Spleen (tissue), 11 donors: ENCODE measurements around the gene PRPSAP1. TPM values are rescaled to one million over a fixed set of nuclear protein-coding genes. Genes with fewer than 3 reads are reported as not detected.

Experiments
- DNase-seq: peaks from one replicate; pipeline ENCODE4 v3.0.0-alpha.2; 2020
- H3K27ac ChIP-seq, 8 donors: fragments of 200-600 bp; sonication (generic) in 7 of 8; 1 replicate in 4 of 8; 2 replicates in 4 of 8; pipeline versions ENCODE4 v1.5.0 to v1.8.0; 2016 to 2021; ENCODE audit warnings: inconsistent platforms in 4 of 8, mild to moderate bottlenecking in 4 of 8, moderate library complexity in 1 of 8
- H3K27me3 ChIP-seq, 7 donors: fragments of 200-600 bp; sonication (generic) in 6 of 7; replicated peaks in 1 of 7; 1 replicate in 4 of 7; 2 replicates in 3 of 7; pipeline versions ENCODE4 v1.5.0 to v1.8.0; 2016 to 2021; ENCODE audit warnings: inconsistent platforms in 3 of 7, mild to moderate bottlenecking in 1 of 7
- H3K36me3 ChIP-seq, 6 donors: fragments of 200-600 bp; sonication (generic) in 5 of 6; 1 replicate in 4 of 6; 2 replicates in 2 of 6; pipeline versions ENCODE4 v1.5.0 to v1.8.0; 2016 to 2021; ENCODE audit warnings: inconsistent platforms in 2 of 6
- H3K4me1 ChIP-seq, 6 donors: fragments of 200-600 bp; sonication (generic) in 5 of 6; 1 replicate in 3 of 6; 2 replicates in 3 of 6; pipeline versions ENCODE4 v1.5.0 to v1.8.0; 2016 to 2021; ENCODE audit warnings: inconsistent platforms in 3 of 6
- H3K4me3 ChIP-seq, 8 donors: fragments of 200-600 bp; sonication (generic) in 7 of 8; 1 replicate in 4 of 8; 2 replicates in 4 of 8; pipeline versions ENCODE4 v1.5.0 to v1.8.0; 2016 to 2021; ENCODE audit warnings: inconsistent platforms in 4 of 8, mild to moderate bottlenecking in 4 of 8, moderate library complexity in 2 of 8
- H3K9me3 ChIP-seq, 8 donors: fragments of 200-600 bp; sonication (generic) in 7 of 8; 1 replicate in 4 of 8; 2 replicates in 4 of 8; pipeline versions ENCODE4 v1.5.0 to v1.8.0; 2016 to 2021; ENCODE audit warnings: inconsistent platforms in 4 of 8
- POLR2A ChIP-seq, 3 donors: fragments of 450-650 bp; IDR thresholded peaks; one replicate each; pipeline ENCODE4 v1.5.1; 2017; ENCODE audit warnings: antibody characterized with exemption in 3 of 3, mild to moderate bottlenecking in 1 of 3
- POLR2AphosphoS5 ChIP-seq, 3 donors: sonication (generic); formaldehyde crosslinking; IDR thresholded peaks; one replicate each; pipeline ENCODE4 v1.5.1; 2017; ENCODE audit warnings: antibody characterized with exemption in 3 of 3
- WGBS, 5 donors: extraction: QIAGEN DNeasy Blood & Tissue Kit in 3 of 5; methylation state at CpG; one replicate each; pipeline versions ENCODE4 v1.1.5 to v1.1.7; 2013 to 2018; 5-methylcytosine and 5-hydroxymethylcytosine counted together
- intact Hi-C: fragments of 100-400 bp; cut with DNase I; formaldehyde crosslinking; loops from one replicate; pipeline ENCODE4 v1.15.0; 2023; ENCODE audit warnings: low total_unique reads
- polyA plus RNA-seq, 3 donors: library from polyadenylated mRNA; stranded (reverse); fragments of 200-250 nt; gene quantifications; one replicate each; pipeline ENCODE4 v1.2.1, GENCODE V29; 2013
- total RNA-seq, 7 donors: library from RNA; depleted of rRNA in 3 of 7; stranded (reverse); fragments of >200 nt in 3 of 7; fragmentation: NEBNext Ultra II Directional in 4 of 7; extraction: Animal tissue kit (Norgen Biotek cat#: 25700) in 4 of 7; gene quantifications; one replicate each; pipeline versions ENCODE4 v1.1.0 to v1.2.1, GENCODE V29; 2016 to 2021
- TF ChIP-seq, protein P1 (sequence below), 11 experiments: fragments of 200-600 bp in 7 of 11; fragments of 450-650 bp in 4 of 11; sonication (generic) in 4 of 11; IDR thresholded peaks in 8 of 11; conservative IDR thresholded peaks in 3 of 11; 1 replicate in 7 of 11; 2 replicates in 4 of 11; pipeline versions ENCODE4 v1.4.0 to v1.8.0; 2016 to 2021; ENCODE audit warnings: antibody characterized with exemption in 11 of 11, inconsistent platforms in 4 of 11, mild to moderate bottlenecking in 1 of 11
- donor health status: healthy with polysubstance abuse.
- donor health status: DM: no; HTN: no; CAD: no; lungs with moderate emphysema.
- donor health status: DM: no; HTN: no; CAD: no.
- donor health status: Bipolar disorder and iron deficiency.
- donor health status: healthy.
- donor health status: DM: no; HTN: no; CAD: no.
- donor health status: DM: yes; HTN: yes; CAD: no.

The PRPSAP1 gene
- total and polyA plus RNA-seq, 10 donors, result 17.5 to 54.1 (median 35.8) TPM

GRCh38 chr17:76318586-76318985 is 35.1 kb downstream of the PRPSAP1 start:
- WGBS, 5 donors, result 92 to 97% (median 94%) methylated on average over 3 of the region's 3 CpGs
- TF ChIP-seq, protein P1, sequence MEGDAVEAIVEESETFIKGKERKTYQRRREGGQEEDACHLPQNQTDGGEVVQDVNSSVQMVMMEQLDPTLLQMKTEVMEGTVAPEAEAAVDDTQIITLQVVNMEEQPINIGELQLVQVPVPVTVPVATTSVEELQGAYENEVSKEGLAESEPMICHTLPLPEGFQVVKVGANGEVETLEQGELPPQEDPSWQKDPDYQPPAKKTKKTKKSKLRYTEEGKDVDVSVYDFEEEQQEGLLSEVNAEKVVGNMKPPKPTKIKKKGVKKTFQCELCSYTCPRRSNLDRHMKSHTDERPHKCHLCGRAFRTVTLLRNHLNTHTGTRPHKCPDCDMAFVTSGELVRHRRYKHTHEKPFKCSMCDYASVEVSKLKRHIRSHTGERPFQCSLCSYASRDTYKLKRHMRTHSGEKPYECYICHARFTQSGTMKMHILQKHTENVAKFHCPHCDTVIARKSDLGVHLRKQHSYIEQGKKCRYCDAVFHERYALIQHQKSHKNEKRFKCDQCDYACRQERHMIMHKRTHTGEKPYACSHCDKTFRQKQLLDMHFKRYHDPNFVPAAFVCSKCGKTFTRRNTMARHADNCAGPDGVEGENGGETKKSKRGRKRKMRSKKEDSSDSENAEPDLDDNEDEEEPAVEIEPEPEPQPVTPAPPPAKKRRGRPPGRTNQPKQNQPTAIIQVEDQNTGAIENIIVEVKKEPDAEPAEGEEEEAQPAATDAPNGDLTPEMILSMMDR (IDR thresholded peaks at IDR 0.05 in 8 of 11, conservative IDR thresholded peaks at IDR 0.05 in 3 of 11), result no peak
- no peak for TF ChIP-seq POLR2A (IDR thresholded peaks at IDR 0.05)
- no peak for TF ChIP-seq POLR2AphosphoS5 (IDR thresholded peaks at IDR 0.05)
- peaks cover 0 to 7% (median 0%) of the 10 kb centered on the region in 6 donors for H3K4me1 ChIP-seq
- DNase-seq, result no peak
- H3K27ac ChIP-seq, result no peak overlapping the region
- H3K4me3 ChIP-seq, result no peak overlapping the region
- H3K9me3 ChIP-seq, result no peaks in the 10 kb centered on the region
- intact Hi-C loops, result no loop called here
- H3K27me3 ChIP-seq, result no peaks in the 10 kb centered on the region
- peaks cover 0 to 88% (median 31%) of the 10 kb centered on the region in 6 donors for H3K36me3 ChIP-seq

DNA sequence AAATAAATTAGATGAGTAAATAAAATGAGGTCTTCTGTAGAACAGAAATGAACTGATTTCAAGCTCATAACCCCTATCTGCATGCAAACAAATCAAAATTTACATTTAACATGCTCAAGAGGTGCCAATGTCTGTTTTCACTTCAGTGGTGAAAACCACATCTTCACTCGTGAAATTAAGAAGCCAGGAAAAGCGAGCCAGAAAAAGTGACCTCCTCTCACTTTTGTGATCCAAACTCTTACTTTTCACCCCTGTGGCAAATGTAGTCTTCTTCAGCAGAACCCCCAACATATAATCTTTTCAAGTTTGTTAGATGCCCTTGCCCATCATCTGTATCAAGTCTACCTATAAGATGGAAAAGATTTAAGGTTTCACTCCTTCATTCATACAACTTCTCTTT is 36.2 kb downstream of the PRPSAP1 start:
- no peak overlapping the region for H3K27ac ChIP-seq
- H3K27me3 ChIP-seq, result no peaks in the 10 kb centered on the region
- 85 to 91% (median 89%) methylated on average over 2 of the region's 2 CpGs for WGBS, 5 donors
- no peak overlapping the region for H3K4me3 ChIP-seq
- intact Hi-C loops, result no loop called here
- H3K9me3 ChIP-seq, result no peaks in the 10 kb centered on the region
- H3K36me3 ChIP-seq, result peaks cover 0 to 88% (median 38%) of the 10 kb centered on the region in 6 donors
- no peak for DNase-seq
- TF ChIP-seq, protein P1 (IDR thresholded peaks at IDR 0.05 in 8 of 11, conservative IDR thresholded peaks at IDR 0.05 in 3 of 11), result no peak
- TF ChIP-seq POLR2AphosphoS5 (IDR thresholded peaks at IDR 0.05) (no peak), POLR2A (IDR thresholded peaks at IDR 0.05) (no peak)
- peaks cover 0 to 7% (median 0%) of the 10 kb centered on the region in 6 donors for H3K4me1 ChIP-seq

- Histone ChIP-seq H3K4me3 (no peak overlapping the region), H3K4me1 (peaks cover 0 to 7% (median 0%) of the 10 kb centered on the region in 6 donors), H3K27me3 (no peaks in the 10 kb centered on the region), H3K27ac (no peak overlapping the region), H3K36me3 (peaks cover 0 to 89% (median 47%) of the 10 kb centered on the region in 6 donors), H3K9me3 (no peaks in the 10 kb centered on the region)
- intact Hi-C loops, result no loop called here
- no peak for DNase-seq
- TF ChIP-seq POLR2AphosphoS5 (IDR thresholded peaks at IDR 0.05), result no peak
- WGBS, 5 donors, result 81 to 94% (median 85%) methylated on average over 15 of the region's 15 CpGs
Observed at GRCh38 chr17:76314392-76315227, 39.1 kb downstream of the PRPSAP1 start.

DNA sequence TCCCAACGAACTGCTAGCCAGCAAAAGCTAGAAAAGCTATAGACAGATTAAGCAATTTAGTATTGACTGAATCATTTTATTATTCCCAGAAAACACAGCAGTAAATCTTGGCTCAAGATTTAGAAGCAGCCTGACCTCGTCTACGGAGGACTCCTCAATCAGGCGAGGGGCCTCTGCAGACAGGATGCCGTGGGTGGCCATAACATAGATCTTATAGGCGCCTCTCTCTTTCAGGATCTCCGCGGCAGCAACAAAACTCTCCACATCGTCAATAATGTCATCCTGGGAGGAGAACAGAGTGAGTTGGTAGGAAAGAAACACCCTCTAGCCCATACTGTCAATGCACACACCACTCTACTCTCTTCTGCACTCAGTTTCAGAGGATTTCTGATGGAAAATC is 41.0 kb downstream of the PRPSAP1 start:
- WGBS, 5 donors, result 86 to 92% (median 90%) methylated on average over 9 of the region's 9 CpGs
- Histone ChIP-seq H3K36me3 (peaks cover 0 to 87% (median 40%) of the 10 kb centered on the region in 6 donors), H3K4me3 (no peak overlapping the region), H3K9me3 (no peaks in the 10 kb centered on the region), H3K27me3 (no peaks in the 10 kb centered on the region), H3K4me1 (peaks cover 0 to 7% (median 0%) of the 10 kb centered on the region in 6 donors), H3K27ac (no peak overlapping the region)
- intact Hi-C loops, result no loop called here
- no peak for DNase-seq
- TF ChIP-seq POLR2AphosphoS5 (IDR thresholded peaks at IDR 0.05) (no peak), POLR2A (IDR thresholded peaks at IDR 0.05) (no peak)
- TF ChIP-seq, protein P1 (IDR thresholded peaks at IDR 0.05 in 8 of 11, conservative IDR thresholded peaks at IDR 0.05 in 3 of 11), result no peak
